HG03442 (cell line): ENCODE measurements around the gene TGFB2.

Source experiments
- ATAC-seq: cut with Tn5 transposase; IDR thresholded peaks from one replicate; pipeline ENCODE4 v1.9.1; 2021; ENCODE audit warnings: mild to moderate bottlenecking, moderate library complexity; ENCODE audit not compliant: unreplicated experiment

TGFB2 gene

GRCh38 chr1:218459878-218460711, 115.0 kb downstream of the TGFB2 start:
- peak; percentile 64 for ATAC-seq

- ATAC-seq: no peak
These were observed 116.2 kb downstream of the TGFB2 start for GRCh38 chr1:218461351-218461750.

GRCh38 chr1:218462116-218462515, 117.0 kb downstream of the TGFB2 start:
- no peak for ATAC-seq

- no peak for ATAC-seq
These were observed 117.5 kb downstream of the TGFB2 start for GRCh38 chr1:218462587-218462986.

GRCh38 chr1:218463194-218464156, 118.3 kb downstream of the TGFB2 start:
- ATAC-seq: no peak

GRCh38 chr1:218464871-218465270, 119.7 kb downstream of the TGFB2 start:
- ATAC-seq: no peak

GRCh38 chr1:218466341-218467010, 121.3 kb downstream of the TGFB2 start:
- no peak for ATAC-seq

- no peak for ATAC-seq
These were observed 122.3 kb downstream of the TGFB2 start for GRCh38 chr1:218467101-218468072.

- ATAC-seq: no peak
These were observed 123.6 kb downstream of the TGFB2 start for GRCh38 chr1:218468711-218469110.

GRCh38 chr1:218472885-218473284, 127.7 kb downstream of the TGFB2 start:
- ATAC-seq: no peak

- ATAC-seq: peak; percentile 74
These were observed 128.4 kb downstream of the TGFB2 start for GRCh38 chr1:218473522-218473921.

- no peak for ATAC-seq
These were observed 129.0 kb downstream of the TGFB2 start for GRCh38 chr1:218474128-218474527.

GRCh38 chr1:218475275-218475674, 130.1 kb downstream of the TGFB2 start:
- no peak for ATAC-seq

GRCh38 chr1:218475699-218476098, 130.6 kb downstream of the TGFB2 start:
- ATAC-seq: no peak

- ATAC-seq: no peak
These were observed 131.2 kb downstream of the TGFB2 start for GRCh38 chr1:218476385-218476784.

- no peak for ATAC-seq
These were observed 133.2 kb downstream of the TGFB2 start for GRCh38 chr1:218478336-218478735.

- ATAC-seq: no peak
These were observed 134.4 kb downstream of the TGFB2 start for GRCh38 chr1:218479436-218480115.

GRCh38 chr1:218480137-218480536, 135.0 kb downstream of the TGFB2 start:
- no peak for ATAC-seq

GRCh38 chr1:218480588-218481099, 135.5 kb downstream of the TGFB2 start:
- no peak for ATAC-seq
